B cell (primary cell): ENCODE data around the gene DAPP1.

Source experiments
- CTCF ChIP-seq: fragments of 200-600 bp; IDR thresholded peaks from one replicate; pipeline ENCODE4 v1.8.0; 2022; ENCODE audit warnings: antibody characterized with exemption, mild to moderate bottlenecking
- EZH2 ChIP-seq: IDR thresholded peaks from 2 replicates; pipeline ENCODE4 v1.6.1; 2012; ENCODE audit warnings: borderline replicate concordance, low read depth, mild to moderate bottlenecking, moderate library complexity, low read length; ENCODE audit not compliant: insufficient read depth, poor library complexity, severe bottlenecking

GRCh38 chr4:99843413-99843812 lies 26.8 kb downstream of the DAPP1 start:
- TF ChIP-seq CTCF = no peak
- no peak for TF ChIP-seq EZH2
